ENCODE results near the gene FBXW2. TPM values are rescaled to one million over a fixed set of nuclear protein-coding genes. Genes with fewer than 3 reads are reported as not detected.
A peak's percentile ranks its signal among the peaks of the same experiment; 100 is the strongest.

Gene FBXW2
- total and polyA plus RNA-seq, 3 experiments from 2014 or later: 39.3 to 73.4 (median 73.2) TPM

- Histone ChIP-seq H3K27me3 (ENCODE audit: insufficient read depth, low read length, poor library complexity, severe bottlenecking) (no peaks in the 10 kb centered on the region), H3K27ac (ENCODE audit: low read depth, low read length) (no peak overlapping the region), H3K4me3 (ENCODE audit: low read length) (no peak overlapping the region), H3K4me1 (ENCODE audit: insufficient read depth, low read length) (no peaks in the 10 kb centered on the region), H3K9me3 (ENCODE audit: low read length) (no peaks in the 10 kb centered on the region), H3K36me3 (ENCODE audit: insufficient read depth, low read length) (peaks cover 25% of the 10 kb centered on the region)
- no peak for DNase-seq
- Mint-ChIP-seq H3K4me3 (no peak overlapping the region), H3K27ac (peak overlapping the region in 4 of 8 donors; percentile 12 to 39 (median 14)), H3K36me3 (peaks cover 0 to 91% (median 16%) of the 10 kb centered on the region in 3 donors), H3K9me3 (no peaks in the 10 kb centered on the region), H3K27me3 (no peaks in the 10 kb centered on the region), H3K4me1 (peaks cover 0 to 13% (median 4%) of the 10 kb centered on the region in 3 donors)
- POLR2A ChIA-PET: no interaction called here
- CTCF ChIA-PET: interaction anchor here (3.3 kb wide), 1 partner anchor 12 kb away, joined by 13 read pairs; no protein-coding TSS in a partner anchor
Observed at GRCh38 chr9:120767451-120767850, 25.8 kb downstream of the FBXW2 start.

- H3K27me3 Mint-ChIP-seq: no peaks in the 10 kb centered on the region
- ChIA-PET CTCF (interaction anchor here (3.3 kb wide), 1 partner anchor 10 kb away, joined by 13 read pairs; no protein-coding TSS in a partner anchor), POLR2A (interaction anchor here (0.8 kb wide), 1 partner anchor 10 kb away, joined by 3 read pairs; no protein-coding TSS in a partner anchor)
- H3K36me3 Mint-ChIP-seq: peaks cover 0 to 91% (median 16%) of the 10 kb centered on the region in 3 donors
- no peaks in the 10 kb centered on the region for H3K9me3 Mint-ChIP-seq
- peak overlapping the region in 4 of 8 donors; percentile 13 to 79 (median 36) for H3K27ac Mint-ChIP-seq
- Histone ChIP-seq H3K36me3 (ENCODE audit: insufficient read depth, low read length) (peaks cover 25% of the 10 kb centered on the region), H3K4me1 (ENCODE audit: insufficient read depth, low read length) (no peaks in the 10 kb centered on the region), H3K27ac (ENCODE audit: low read depth, low read length) (no peak overlapping the region), H3K9me3 (ENCODE audit: low read length) (no peaks in the 10 kb centered on the region), H3K4me3 (ENCODE audit: low read length) (no peak overlapping the region), H3K27me3 (ENCODE audit: insufficient read depth, low read length, poor library complexity, severe bottlenecking) (no peaks in the 10 kb centered on the region)
- H3K4me3 Mint-ChIP-seq: no peak overlapping the region
- H3K4me1 Mint-ChIP-seq: peaks cover 0 to 9% (median 5%) of the 10 kb centered on the region in 3 donors
- no peak for DNase-seq
Observed at GRCh38 chr9:120765910-120766425, 27.2 kb downstream of the FBXW2 start.

- peaks cover 25% of the 10 kb centered on the region for H3K36me3 ChIP-seq (ENCODE audit: insufficient read depth, low read length)
- no peak overlapping the region for H3K4me3 ChIP-seq (ENCODE audit: low read length)
- POLR2A ChIA-PET: no interaction called here
Observed at GRCh38 chr9:120764476-120764875, 28.7 kb downstream of the FBXW2 start.

GRCh38 chr9:120761006-120761405 is 32.2 kb downstream of the FBXW2 start:
- Mint-ChIP-seq H3K4me1 (peaks cover 0 to 5% (median 2%) of the 10 kb centered on the region in 3 donors), H3K27me3 (no peaks in the 10 kb centered on the region), H3K4me3 (no peak overlapping the region), H3K9me3 (no peaks in the 10 kb centered on the region), H3K27ac (peak overlapping the region in 4 of 8 donors; percentile 6 to 65 (median 50)), H3K36me3 (peaks cover 0 to 64% (median 3%) of the 10 kb centered on the region in 3 donors)
- Histone ChIP-seq H3K4me3 (ENCODE audit: low read length) (no peak overlapping the region), H3K27ac (ENCODE audit: low read depth, low read length) (no peak overlapping the region), H3K4me1 (ENCODE audit: insufficient read depth, low read length) (no peaks in the 10 kb centered on the region), H3K9me3 (ENCODE audit: low read length) (no peaks in the 10 kb centered on the region), H3K27me3 (ENCODE audit: insufficient read depth, low read length, poor library complexity, severe bottlenecking) (no peaks in the 10 kb centered on the region), H3K36me3 (ENCODE audit: insufficient read depth, low read length) (peaks cover 13% of the 10 kb centered on the region)
- ChIA-PET CTCF (interaction anchor here (1.5 kb wide), 2 partner anchors 12 to 109 kb away, joined by 4 to 5 read pairs; no protein-coding TSS in a partner anchor), POLR2A (no interaction called here)
- no peak for DNase-seq

More at GRCh38 chr9:120764476-120764875, 28.7 kb downstream of the FBXW2 start:
- no peaks in the 10 kb centered on the region for H3K27me3 Mint-ChIP-seq
- CTCF ChIA-PET: interaction anchor here (0.7 to 1.1 kb wide), 2 partner anchors 9 kb away, joined by 3 to 4 read pairs; no protein-coding TSS in a partner anchor
- H3K27ac Mint-ChIP-seq: no peak overlapping the region
- Histone ChIP-seq H3K27ac (ENCODE audit: low read depth, low read length) (no peak overlapping the region), H3K27me3 (ENCODE audit: insufficient read depth, low read length, poor library complexity, severe bottlenecking) (no peaks in the 10 kb centered on the region), H3K9me3 (ENCODE audit: low read length) (no peaks in the 10 kb centered on the region), H3K4me1 (ENCODE audit: insufficient read depth, low read length) (no peaks in the 10 kb centered on the region)
- DNase-seq: no peak
- H3K4me3 Mint-ChIP-seq: no peak overlapping the region
- H3K36me3 Mint-ChIP-seq: peaks cover 0 to 87% (median 10%) of the 10 kb centered on the region in 3 donors
- H3K4me1 Mint-ChIP-seq: peaks cover 0 to 6% (median 5%) of the 10 kb centered on the region in 3 donors
- no peaks in the 10 kb centered on the region for H3K9me3 Mint-ChIP-seq

- Histone ChIP-seq H3K4me3 (ENCODE audit: low read length) (no peak overlapping the region), H3K9me3 (ENCODE audit: low read length) (no peaks in the 10 kb centered on the region), H3K36me3 (ENCODE audit: insufficient read depth, low read length) (peaks cover 13% of the 10 kb centered on the region), H3K27ac (ENCODE audit: low read depth, low read length) (no peak overlapping the region), H3K27me3 (ENCODE audit: insufficient read depth, low read length, poor library complexity, severe bottlenecking) (no peaks in the 10 kb centered on the region), H3K4me1 (ENCODE audit: insufficient read depth, low read length) (no peaks in the 10 kb centered on the region)
- H3K4me1 Mint-ChIP-seq: peaks cover 0 to 5% (median 0%) of the 10 kb centered on the region in 3 donors
- ChIA-PET POLR2A (no interaction called here), CTCF (interaction anchor here (1.3 to 1.5 kb wide), 2 partner anchors 13 to 312 kb away, joined by 3 to 5 read pairs; no protein-coding TSS in a partner anchor)
- peaks cover 0 to 55% (median 3%) of the 10 kb centered on the region in 3 donors for H3K36me3 Mint-ChIP-seq
- no peak overlapping the region for H3K4me3 Mint-ChIP-seq
- H3K9me3 Mint-ChIP-seq: no peaks in the 10 kb centered on the region
- H3K27ac Mint-ChIP-seq: peak overlapping the region in 4 of 8 donors; percentile 2 to 75 (median 36)
- no peak for DNase-seq
- no peaks in the 10 kb centered on the region for H3K27me3 Mint-ChIP-seq
Observed at GRCh38 chr9:120759755-120760400, 33.3 kb downstream of the FBXW2 start.

- Mint-ChIP-seq H3K27ac (peak overlapping the region in 5 of 8 donors; percentile 9 to 80 (median 53)), H3K9me3 (no peaks in the 10 kb centered on the region), H3K36me3 (peaks cover 0 to 42% (median 3%) of the 10 kb centered on the region in 3 donors), H3K4me1 (peaks cover 0 to 5% (median 0%) of the 10 kb centered on the region in 3 donors), H3K27me3 (no peaks in the 10 kb centered on the region), H3K4me3 (no peak overlapping the region)
- Histone ChIP-seq H3K4me3 (ENCODE audit: low read length) (no peak overlapping the region), H3K4me1 (ENCODE audit: insufficient read depth, low read length) (no peaks in the 10 kb centered on the region), H3K27ac (ENCODE audit: low read depth, low read length) (no peak overlapping the region), H3K9me3 (ENCODE audit: low read length) (no peaks in the 10 kb centered on the region), H3K27me3 (ENCODE audit: insufficient read depth, low read length, poor library complexity, severe bottlenecking) (no peaks in the 10 kb centered on the region), H3K36me3 (ENCODE audit: insufficient read depth, low read length) (peaks cover 2% of the 10 kb centered on the region)
- CTCF ChIA-PET: interaction anchor here (1.2 kb wide), 1 partner anchor 301 kb away, joined by 6 read pairs; no protein-coding TSS in a partner anchor
- DNase-seq: no peak
- POLR2A ChIA-PET: interaction anchor here (0.5 kb wide), 1 partner anchor 137 kb away, joined by 3 read pairs; no protein-coding TSS in a partner anchor
Observed at GRCh38 chr9:120758544-120758943, 34.7 kb downstream of the FBXW2 start.

- Histone ChIP-seq H3K27me3 (ENCODE audit: insufficient read depth, low read length, poor library complexity, severe bottlenecking) (no peaks in the 10 kb centered on the region), H3K9me3 (ENCODE audit: low read length) (no peaks in the 10 kb centered on the region), H3K4me3 (ENCODE audit: low read length) (no peak overlapping the region), H3K27ac (ENCODE audit: low read depth, low read length) (no peak overlapping the region), H3K36me3 (ENCODE audit: insufficient read depth, low read length) (no peaks in the 10 kb centered on the region), H3K4me1 (ENCODE audit: insufficient read depth, low read length) (no peaks in the 10 kb centered on the region)
- peaks cover 0 to 5% (median 0%) of the 10 kb centered on the region in 3 donors for H3K4me1 Mint-ChIP-seq
- POLR2A ChIA-PET: interaction anchor here (0.6 kb wide), 1 partner anchor 86 kb away, joined by 12 read pairs; no protein-coding TSS in a partner anchor
- CTCF ChIA-PET: interaction anchor here (1.0 to 4.8 kb wide), 8 partner anchors 9 to 369 kb away, joined by 4 to 49 read pairs (median 6); partner anchors contain the start of gene CNTRL
- no peak overlapping the region for H3K4me3 Mint-ChIP-seq
- H3K27ac Mint-ChIP-seq: peak overlapping the region in 5 of 8 donors; percentile 6 to 72 (median 24)
- DNase-seq: no peak
- H3K9me3 Mint-ChIP-seq: no peaks in the 10 kb centered on the region
- H3K36me3 Mint-ChIP-seq: peaks cover 0 to 32% (median 3%) of the 10 kb centered on the region in 3 donors
- H3K27me3 Mint-ChIP-seq: no peaks in the 10 kb centered on the region
Observed at GRCh38 chr9:120757026-120757913, 35.9 kb downstream of the FBXW2 start.

Data from CD8-positive, alpha-beta memory T cell (primary cell).